Measurements from ENCODE around the gene TM9SF2.

DNA sequence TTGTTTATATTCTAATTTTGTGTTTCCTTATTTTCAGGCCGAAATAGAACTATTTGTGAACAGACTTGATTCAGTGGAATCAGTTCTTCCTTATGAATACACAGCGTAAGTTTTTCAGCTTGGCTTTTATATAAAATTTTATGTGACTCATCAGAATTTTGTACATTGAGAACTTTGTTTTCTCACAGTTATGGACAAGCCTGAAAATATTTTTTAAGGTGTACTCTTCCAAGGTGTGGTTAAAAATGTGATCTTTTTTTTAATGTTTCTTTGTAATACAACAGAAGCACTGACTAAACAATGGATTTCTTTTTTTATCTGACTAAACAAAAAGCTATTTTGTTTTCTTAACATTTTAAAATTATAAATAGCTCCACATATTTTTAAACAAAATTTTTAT lies 16.3 kb downstream of the TM9SF2 start:
- no peak for TF ChIP-seq ZNF157 (tag by site-specific recombination; IDR thresholded peaks at IDR 0.05)
- TF ChIP-seq, protein P1, sequence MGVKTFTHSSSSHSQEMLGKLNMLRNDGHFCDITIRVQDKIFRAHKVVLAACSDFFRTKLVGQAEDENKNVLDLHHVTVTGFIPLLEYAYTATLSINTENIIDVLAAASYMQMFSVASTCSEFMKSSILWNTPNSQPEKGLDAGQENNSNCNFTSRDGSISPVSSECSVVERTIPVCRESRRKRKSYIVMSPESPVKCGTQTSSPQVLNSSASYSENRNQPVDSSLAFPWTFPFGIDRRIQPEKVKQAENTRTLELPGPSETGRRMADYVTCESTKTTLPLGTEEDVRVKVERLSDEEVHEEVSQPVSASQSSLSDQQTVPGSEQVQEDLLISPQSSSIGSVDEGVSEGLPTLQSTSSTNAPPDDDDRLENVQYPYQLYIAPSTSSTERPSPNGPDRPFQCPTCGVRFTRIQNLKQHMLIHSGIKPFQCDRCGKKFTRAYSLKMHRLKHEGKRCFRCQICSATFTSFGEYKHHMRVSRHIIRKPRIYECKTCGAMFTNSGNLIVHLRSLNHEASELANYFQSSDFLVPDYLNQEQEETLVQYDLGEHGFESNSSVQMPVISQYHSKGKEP (tag by site-specific recombination; IDR thresholded peaks at IDR 0.05): no peak
